ACHN (cell line): ENCODE results near the gene HOXA1.
"Not testable (repeated sequence)": the region's sequence is repeated elsewhere in the genome, so short reads cannot be mapped to it uniquely, and the experiment has no call there.

Source experiments
- DNase-seq: peaks from one replicate; pipeline ENCODE4 v3.0.0-alpha.2; 2015
- in situ Hi-C: cut with HindIII; loops from 2 replicates; pipeline ENCODE4 v1.10.0; 2017; ENCODE audit warnings: low sequenced_read_pairs, low pct_ligation_motif_present, low pct_unique_long_range_greater_than_20kb

Gene HOXA1

GRCh38 chr7:27079234-27079975 is 16.4 kb downstream of the HOXA1 start:
- in situ Hi-C loops, result no loop called here
- no peak for DNase-seq

DNA sequence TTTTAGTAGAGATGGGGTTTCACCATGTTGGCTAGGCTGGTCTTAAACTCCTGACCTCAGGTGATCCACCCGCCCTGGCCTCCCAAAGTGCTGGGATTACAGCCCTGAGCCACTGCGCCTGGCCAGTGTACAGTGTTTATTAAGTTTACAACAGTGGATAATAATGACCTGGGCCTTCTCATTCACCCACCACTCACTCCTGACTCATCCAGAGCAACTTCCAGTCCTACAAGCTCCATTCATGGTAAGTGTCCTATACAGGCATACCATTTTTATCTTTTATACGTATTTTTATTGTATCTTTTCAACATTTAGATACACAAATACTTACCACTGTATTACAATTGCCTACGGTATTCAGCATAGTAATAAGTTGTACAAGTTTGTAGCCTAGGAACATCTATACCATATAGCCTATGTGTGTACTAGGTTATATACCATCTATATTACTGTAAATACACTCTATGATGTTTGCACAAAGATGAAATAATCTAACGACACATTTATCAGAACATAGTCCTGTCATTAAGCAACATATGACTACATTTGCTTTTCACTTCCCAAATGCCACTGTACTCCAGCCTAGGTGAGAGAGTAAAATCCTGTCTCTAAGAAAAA is 17.1 kb downstream of the HOXA1 start:
- DNase-seq, result no peak
- in situ Hi-C loops, result no loop called here

GRCh38 chr7:27073076-27073475 is 22.7 kb downstream of the HOXA1 start:
- DNase-seq, result no peak
- in situ Hi-C loops, result no loop called here

DNA sequence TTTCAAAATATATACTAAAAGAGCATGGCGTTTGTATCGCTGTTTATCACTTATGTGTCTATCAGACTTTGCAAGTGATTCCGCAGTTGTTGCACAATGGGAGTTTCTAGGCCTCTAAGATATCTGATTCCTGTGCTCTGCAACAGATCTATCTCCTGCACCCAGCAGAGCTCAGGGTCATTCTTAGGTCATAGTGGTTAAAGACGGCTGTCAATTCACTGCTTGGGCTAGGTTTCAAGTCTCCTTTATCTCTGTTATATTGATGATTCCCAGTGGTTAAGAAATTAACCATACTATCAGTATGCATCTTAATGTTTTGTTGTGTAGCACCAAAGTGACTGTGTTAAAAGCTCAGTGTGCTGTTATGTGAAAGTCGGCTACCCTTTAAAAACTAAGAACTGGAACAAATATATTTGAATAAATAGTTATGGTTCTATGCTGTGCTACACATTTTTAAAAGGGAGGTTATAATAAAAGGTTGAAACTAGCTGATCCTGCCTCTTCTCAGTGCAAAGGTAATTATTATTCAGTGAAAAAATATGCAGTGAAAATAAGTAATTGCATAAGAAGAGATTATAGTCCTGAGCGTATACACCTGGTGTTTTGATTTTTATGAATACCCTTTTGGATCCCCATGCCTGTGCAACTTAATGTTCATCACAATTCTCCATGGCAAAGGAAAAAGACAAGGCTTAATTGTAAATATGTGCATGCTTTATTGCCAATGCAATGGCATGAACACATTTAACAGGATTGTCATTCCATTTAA is 24.0 kb downstream of the HOXA1 start:
- no peak for DNase-seq
- in situ Hi-C loops, result no loop called here

GRCh38 chr7:27068259-27068658 is 27.5 kb downstream of the HOXA1 start:
- in situ Hi-C loops, result no loop called here
- DNase-seq, result no peak

DNA sequence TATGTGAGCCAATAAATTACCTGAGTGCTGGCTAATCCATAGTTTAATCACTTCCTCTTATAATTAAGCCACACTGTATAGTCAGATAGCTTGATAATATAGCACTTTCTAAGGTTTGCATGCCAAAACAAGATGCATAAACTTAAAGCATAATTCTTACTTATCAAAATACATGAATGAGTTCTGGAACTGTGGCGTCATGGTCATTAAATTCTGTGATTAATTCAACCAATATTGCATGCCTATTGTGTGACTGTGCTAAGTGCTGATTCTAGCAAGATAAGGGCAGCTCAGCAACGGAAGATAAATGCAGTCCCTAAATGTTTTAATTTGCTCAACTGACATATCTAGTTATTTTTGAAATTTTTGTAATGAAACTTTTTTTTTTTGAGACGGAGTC is 29.7 kb downstream of the HOXA1 start:
- no peak for DNase-seq

GRCh38 chr7:27065709-27066108 is 30.1 kb downstream of the HOXA1 start:
- in situ Hi-C loops, result no loop called here
- no peak for DNase-seq

More for the DNA sequence above, 29.7 kb downstream of the HOXA1 start:
- in situ Hi-C loops, result no loop called here

- DNase-seq, result no peak
- in situ Hi-C loops, result no loop called here
Observed at GRCh38 chr7:27064661-27065060, 31.1 kb downstream of the HOXA1 start.

DNA sequence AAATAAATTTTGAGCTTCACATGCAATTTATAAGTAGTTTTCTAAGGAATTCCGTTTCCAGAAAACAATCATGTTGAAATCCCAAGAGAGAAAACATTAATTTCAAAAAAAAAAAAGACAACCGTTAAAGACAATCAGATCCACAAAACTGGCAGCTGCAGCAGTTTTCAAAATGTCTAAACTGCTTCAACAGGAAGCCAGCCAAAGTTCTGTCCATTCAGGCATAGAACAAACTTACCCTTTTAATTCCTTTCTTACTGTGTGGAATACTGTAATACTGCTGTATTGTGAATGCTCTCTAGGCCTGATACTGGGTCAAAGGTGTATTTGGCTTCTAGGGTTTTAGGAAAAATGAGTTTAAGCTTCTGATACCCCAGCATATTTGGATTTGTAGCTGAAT is 31.6 kb downstream of the HOXA1 start:
- in situ Hi-C loops, result no loop called here
- DNase-seq, result peak; percentile 44

GRCh38 chr7:27062946-27063345 is 32.9 kb downstream of the HOXA1 start:
- no peak for DNase-seq
- in situ Hi-C loops, result no loop called here

DNA sequence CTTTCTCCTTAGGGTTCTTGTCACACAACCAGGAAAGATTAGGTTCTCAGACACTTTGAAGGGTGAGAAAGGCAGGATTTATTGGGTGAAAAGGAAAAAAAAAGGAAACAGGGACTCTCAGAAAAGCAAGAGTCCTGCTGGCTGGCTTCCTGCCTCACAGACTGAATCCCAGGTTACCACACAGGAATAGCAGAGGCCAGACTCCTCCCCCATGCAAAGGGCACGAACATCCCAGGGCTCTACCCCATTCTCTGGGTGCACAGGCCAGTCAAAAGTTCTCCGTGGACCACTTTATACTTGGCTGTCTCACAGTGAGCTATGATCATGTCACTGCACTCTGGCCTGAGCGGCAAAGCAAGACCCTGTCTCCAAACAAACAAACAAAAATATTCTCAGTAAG is 42.6 kb downstream of the HOXA1 start:
- DNase-seq, result no peak

GRCh38 chr7:27051451-27051850 is 44.3 kb downstream of the HOXA1 start:
- DNase-seq, result no peak
- in situ Hi-C loops, result no loop called here

More for the DNA sequence above, 42.6 kb downstream of the HOXA1 start:
- in situ Hi-C loops, result no loop called here

DNA sequence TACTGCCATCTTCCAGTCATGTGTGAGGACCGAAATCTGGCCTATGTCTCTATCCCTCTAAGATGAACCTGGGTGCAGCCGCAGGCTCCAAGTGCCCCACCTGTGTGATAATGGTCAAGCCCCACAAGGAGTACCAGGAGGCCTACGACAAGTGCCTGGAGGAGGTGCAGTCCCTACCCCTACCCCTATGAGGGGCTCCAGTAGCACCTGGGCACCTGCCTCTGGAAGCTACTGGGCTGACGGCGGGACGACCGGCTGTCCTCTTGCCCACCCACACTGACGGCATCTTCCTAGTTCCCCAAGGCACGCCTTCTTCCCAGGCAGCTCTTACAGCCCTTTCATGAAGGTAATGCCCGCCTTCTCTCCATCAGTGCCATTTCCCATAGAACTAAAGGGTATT is 47.4 kb downstream of the HOXA1 start:
- in situ Hi-C loops, result no loop called here

GRCh38 chr7:27046854-27047549 is 48.8 kb downstream of the HOXA1 start:
- peak; percentile 58 for DNase-seq
- in situ Hi-C loops, result no loop called here

More for the DNA sequence above, 47.4 kb downstream of the HOXA1 start:
- no peak for DNase-seq

GRCh38 chr7:27045972-27046371 is 49.8 kb downstream of the HOXA1 start:
- DNase-seq, in situ Hi-C loops: not testable (repeated sequence)

GRCh38 chr7:27045066-27045465 is 50.7 kb downstream of the HOXA1 start:
- in situ Hi-C loops, DNase-seq: not testable (repeated sequence)
